ENCODE results near the gene SPRY1.

SPRY1 gene

GRCh38 chr4:123396307-123397143 lies at the start of gene SPRY1:
Gene SPRY1 (plus strand): TSS chr4:123396795. CDS start chr4:123401592, 4,797 bp downstream.
- DNase-seq (ENCODE audit: low read depth) = peak; percentile 72

- DNase-seq (ENCODE audit: low read depth) = no peak
These were observed 49.6 kb upstream of the SPRY1 start for GRCh38 chr4:123346951-123347350.

GRCh38 chr4:123348946-123349345 lies 47.6 kb upstream of the SPRY1 start:
- DNase-seq (ENCODE audit: low read depth) = no peak

- no peak for DNase-seq (ENCODE audit: low read depth)
These were observed 47.0 kb upstream of the SPRY1 start for GRCh38 chr4:123349421-123350190.

GRCh38 chr4:123350191-123350544 lies 46.4 kb upstream of the SPRY1 start:
- DNase-seq (ENCODE audit: low read depth) = no peak

GRCh38 chr4:123350726-123351125 lies 45.9 kb upstream of the SPRY1 start:
- DNase-seq (ENCODE audit: low read depth) = no peak

GRCh38 chr4:123351713-123352112 lies 44.9 kb upstream of the SPRY1 start:
- no peak for DNase-seq (ENCODE audit: low read depth)

- DNase-seq (ENCODE audit: low read depth) = no peak
These were observed 44.2 kb upstream of the SPRY1 start for GRCh38 chr4:123352240-123352945.

- DNase-seq (ENCODE audit: low read depth) = no peak
These were observed 43.6 kb upstream of the SPRY1 start for GRCh38 chr4:123352966-123353365.

- DNase-seq (ENCODE audit: low read depth) = no peak
These were observed 42.9 kb upstream of the SPRY1 start for GRCh38 chr4:123353656-123354055.

- DNase-seq (ENCODE audit: low read depth) = no peak
These were observed 41.9 kb upstream of the SPRY1 start for GRCh38 chr4:123354701-123355100.

- DNase-seq (ENCODE audit: low read depth) = no peak
These were observed 39.7 kb upstream of the SPRY1 start for GRCh38 chr4:123356921-123357320.

GRCh38 chr4:123359449-123360315 lies 36.9 kb upstream of the SPRY1 start:
- no peak for DNase-seq (ENCODE audit: low read depth)

- peak; percentile 60 for DNase-seq (ENCODE audit: low read depth)
These were observed 35.3 kb upstream of the SPRY1 start for GRCh38 chr4:123361195-123361861.

GRCh38 chr4:123362103-123362502 lies 34.5 kb upstream of the SPRY1 start:
- no peak for DNase-seq (ENCODE audit: low read depth)

- DNase-seq (ENCODE audit: low read depth) = no peak
These were observed 32.9 kb upstream of the SPRY1 start for GRCh38 chr4:123363729-123364128.

GRCh38 chr4:123364906-123365305 lies 31.7 kb upstream of the SPRY1 start:
- no peak for DNase-seq (ENCODE audit: low read depth)

GRCh38 chr4:123365412-123365811 lies 31.2 kb upstream of the SPRY1 start:
- DNase-seq (ENCODE audit: low read depth) = no peak

GRCh38 chr4:123366144-123366748 lies 30.3 kb upstream of the SPRY1 start:
- no peak for DNase-seq (ENCODE audit: low read depth)

- DNase-seq (ENCODE audit: low read depth) = no peak
These were observed 17.8 kb upstream of the SPRY1 start for GRCh38 chr4:123378794-123379193.

GRCh38 chr4:123379392-123379791 lies 17.2 kb upstream of the SPRY1 start:
- no peak for DNase-seq (ENCODE audit: low read depth)
